ENCODE data around the gene PIGX.

GRCh38 chr3:196688349-196688748 lies 23.8 kb upstream of the PIGX start:
- TF ChIP-seq, protein P1, sequence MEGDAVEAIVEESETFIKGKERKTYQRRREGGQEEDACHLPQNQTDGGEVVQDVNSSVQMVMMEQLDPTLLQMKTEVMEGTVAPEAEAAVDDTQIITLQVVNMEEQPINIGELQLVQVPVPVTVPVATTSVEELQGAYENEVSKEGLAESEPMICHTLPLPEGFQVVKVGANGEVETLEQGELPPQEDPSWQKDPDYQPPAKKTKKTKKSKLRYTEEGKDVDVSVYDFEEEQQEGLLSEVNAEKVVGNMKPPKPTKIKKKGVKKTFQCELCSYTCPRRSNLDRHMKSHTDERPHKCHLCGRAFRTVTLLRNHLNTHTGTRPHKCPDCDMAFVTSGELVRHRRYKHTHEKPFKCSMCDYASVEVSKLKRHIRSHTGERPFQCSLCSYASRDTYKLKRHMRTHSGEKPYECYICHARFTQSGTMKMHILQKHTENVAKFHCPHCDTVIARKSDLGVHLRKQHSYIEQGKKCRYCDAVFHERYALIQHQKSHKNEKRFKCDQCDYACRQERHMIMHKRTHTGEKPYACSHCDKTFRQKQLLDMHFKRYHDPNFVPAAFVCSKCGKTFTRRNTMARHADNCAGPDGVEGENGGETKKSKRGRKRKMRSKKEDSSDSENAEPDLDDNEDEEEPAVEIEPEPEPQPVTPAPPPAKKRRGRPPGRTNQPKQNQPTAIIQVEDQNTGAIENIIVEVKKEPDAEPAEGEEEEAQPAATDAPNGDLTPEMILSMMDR (IDR thresholded peaks at IDR 0.05): no peak
- TF ChIP-seq POLR2A (IDR thresholded peaks at IDR 0.05): no peak

Data from uterus (tissue), 2 donors.